K562 (cell line): Measurements from ENCODE around the gene NUDT22. TPM values are rescaled to one million over a fixed set of nuclear protein-coding genes. Genes with fewer than 3 reads are reported as not detected.
A peak's percentile ranks its signal among the peaks of the same experiment; 100 is the strongest.

Experiments
- AFF1 ChIP-seq, 2 experiments: fragments of 450-650 bp; IDR thresholded peaks; 2 replicates each; pipeline ENCODE4 v1.6.1; 2018; ENCODE audit warnings: mild to moderate bottlenecking in 2 of 2, low read depth in 1 of 2; ENCODE audit not compliant: partially characterized antibody in 2 of 2
- CBFA2T3 ChIP-seq: fragments of 450-650 bp; IDR thresholded peaks from 2 replicates; pipeline ENCODE4 v1.6.1; 2017
- ERF ChIP-seq: fragments of 450-650 bp; formaldehyde crosslinking; IDR thresholded peaks from 2 replicates; pipeline ENCODE4 v1.4.0; 2020; ENCODE audit warnings: mild to moderate bottlenecking, mixed read lengths
- FOS ChIP-seq: IDR thresholded peaks from 3 replicates; pipeline ENCODE4 v1.6.1; 2011; ENCODE audit not compliant: insufficient read length; ENCODE audit errors: extremely low read depth
- GTF2B ChIP-seq: IDR thresholded peaks from 2 replicates; pipeline ENCODE4 v1.6.1; 2011; ENCODE audit not compliant: insufficient read length; ENCODE audit errors: extremely low read depth
- ID3 ChIP-seq, 2 experiments: fragments of 250-450 bp in 1 of 2; fragments of 450-650 bp in 1 of 2; sonication (Bioruptor Pico) in 1 of 2; IDR thresholded peaks; 2 replicates each; pipeline versions ENCODE4 v1.6.1 to v1.8.0; 2016 to 2021; ENCODE audit warnings: mild to moderate bottlenecking in 2 of 2, moderate library complexity in 2 of 2, missing compliant biosample characterization in 1 of 2, missing genetic modification characterization in 1 of 2
- KLF13 ChIP-seq: fragments of 450-650 bp; IDR thresholded peaks from 2 replicates; pipeline ENCODE4 v1.6.1; 2016; ENCODE audit warnings: missing genetic modification characterization, low read depth, mild to moderate bottlenecking, missing compliant biosample characterization, moderate library complexity, borderline replicate concordance
- KLF16 ChIP-seq: IDR thresholded peaks from 2 replicates; pipeline ENCODE4 v1.6.1; 2016; ENCODE audit warnings: antibody characterized with exemption
- MYNN ChIP-seq, 2 experiments: sonication (generic); formaldehyde crosslinking in 1 of 2; IDR thresholded peaks; 2 replicates each; pipeline versions ENCODE4 v1.5.0 to v1.6.1; 2016 to 2020; ENCODE audit warnings: antibody characterized with exemption in 1 of 2, missing genetic modification reagents in 1 of 2
- NCOA2 ChIP-seq, 2 experiments: fragments of 450-650 bp; IDR thresholded peaks; 2 replicates each; pipeline ENCODE4 v1.6.1; 2018; ENCODE audit warnings: mild to moderate bottlenecking in 2 of 2, moderate library complexity in 1 of 2; ENCODE audit not compliant: partially characterized antibody in 2 of 2
- NFRKB ChIP-seq: fragments of 450-650 bp; IDR thresholded peaks from 2 replicates; pipeline ENCODE4 v1.6.1; 2016; ENCODE audit warnings: low read depth
- TARDBP ChIP-seq: fragments of 450-650 bp; IDR thresholded peaks from 2 replicates; pipeline ENCODE4 v1.6.1; 2016
- TRIM28 ChIP-seq: fragments of 450-650 bp; IDR thresholded peaks from 2 replicates; pipeline ENCODE4 v1.6.1; 2017
- ZBTB11 ChIP-seq, 3 experiments: fragments of 200-800 bp in 1 of 3; fragments of 250-450 bp in 1 of 3; fragments of 450-650 bp in 1 of 3; sonication (Bioruptor Pico) in 1 of 3; sonication (Bioruptor generic) in 1 of 3; formaldehyde crosslinking in 1 of 3; IDR thresholded peaks; 2 replicates each; pipeline versions ENCODE4 v1.6.1 to v1.8.0; 2016 to 2022; ENCODE audit warnings: mild to moderate bottlenecking in 2 of 3, missing genetic modification characterization in 2 of 3, missing compliant biosample characterization in 1 of 3, moderate library complexity in 1 of 3
- ZNF3 ChIP-seq: fragments of 250-450 bp; sonication (Bioruptor Pico); IDR thresholded peaks from 2 replicates; pipeline ENCODE4 v1.5.0; 2021; ENCODE audit warnings: mild to moderate bottlenecking, moderate library complexity
- ZNF707 ChIP-seq: fragments of 250-450 bp; sonication (Bioruptor Pico); conservative IDR thresholded peaks from 2 replicates; pipeline ENCODE4 v1.8.0; 2022; ENCODE audit warnings: inconsistent platforms, mild to moderate bottlenecking, moderate library complexity
- polyA plus RNA-seq, 8 experiments: library from polyadenylated mRNA; depleted of rRNA in 4 of 8; stranded (reverse) in 5 of 8; unstranded in 3 of 8; fragments of >200 nt; fragmentation: Nextera tagmentation in 2 of 8; fragmentation: Illumina TruSeq in 1 of 8; extraction: Ambion mirVana in 2 of 8; extraction: Trizol in 1 of 8; gene quantifications; 2 replicates each; pipeline versions ENCODE4 v1.2.1 to v1.2.3, GENCODE V29; 2011 to 2014; ENCODE audit warnings: inconsistent platforms in 1 of 8, missing spikeins in 1 of 8
- total RNA-seq, 7 experiments: library from RNA; depleted of rRNA in 6 of 7; stranded (reverse); fragments of >200 nt in 6 of 7; fragmentation: Illumina TruSeq in 2 of 7; extraction: Trizol in 2 of 7; gene quantifications; 2 replicates each; pipeline versions ENCODE4 v1.2.1 to v1.2.3, GENCODE V29; 2011 to 2021; ENCODE audit warnings: low replicate concordance in 1 of 7

The NUDT22 gene
- total and polyA plus RNA-seq, 9 of the 15 experiments (the other 6 are each of a cell fraction or from before 2014, with no cell fraction given) = 6.3 to 92.6 (median 37.4) TPM

GRCh38 chr11:64206457-64207255 is 19.4 kb upstream of the NUDT22 start, which contains the start of gene FERMT3 (continued):
- TF ChIP-seq AFF1 (IDR thresholded peaks at IDR 0.05; ENCODE audit: low read depth in 1 of 2, partially characterized antibody in 2 of 2) (no peak), KLF13 (tag) (no peak), FOS (no peak), CBFA2T3 (no peak), ID3 (CRISPR knock-in tag; IDR thresholded peaks at IDR 0.05) (no peak), ID3 (tag; IDR thresholded peaks at IDR 0.05) (peak; percentile 30; the same call in 1 of the 2 replicates), ZNF707 (CRISPR knock-in tag) (0 out of 2 replicates have a peak, but pooled peaks have one; percentile 15), TARDBP (no peak), ERF (CRISPR knock-in tag) (no peak), TRIM28 (no peak), KLF16 (no peak), ZNF3 (CRISPR knock-in tag) (no peak), NFRKB (no peak; the same call in none of the 2 replicates), GTF2B (no peak), NCOA2 (IDR thresholded peaks at IDR 0.05; ENCODE audit: partially characterized antibody in 2 of 2) (no peak), MYNN (IDR thresholded peaks at IDR 0.05) (peak; percentile 83), MYNN (CRISPR knock-in tag; IDR thresholded peaks at IDR 0.05) (no peak), ZBTB11 (CRISPR knock-in tag; IDR thresholded peaks at IDR 0.05) (0 out of 6 replicates have a peak, but pooled peaks of 1 of the 3 experiments have one; percentile 18)
